Smooth muscle cell (in vitro differentiated cells): Measurements from ENCODE around the gene SDK1. TPM values are rescaled to one million over a fixed set of nuclear protein-coding genes. Genes with fewer than 3 reads are reported as not detected.
A peak's percentile ranks its signal among the peaks of the same experiment; 100 is the strongest.

Experiments used
- DNase-seq: peaks from one replicate; lab custom pipeline; 2025; ENCODE audit not compliant: unreplicated experiment; lab: John Stamatoyannopoulos, UW
- H2AFZ ChIP-seq: fragments of 200-600 bp; sonication (generic); 2 replicates; pipeline ENCODE4 v1.6.0; 2016; ENCODE audit warnings: antibody characterized with exemption, low read depth, mild to moderate bottlenecking
- H3F3A ChIP-seq: fragments of 200-600 bp; sonication (generic); 2 replicates; pipeline ENCODE4 v1.6.0; 2017; ENCODE audit warnings: antibody characterized with exemption, low read depth
- H3K27ac ChIP-seq: fragments of 200-600 bp; sonication (generic); 2 replicates; pipeline ENCODE4 v1.5.1; 2016; ENCODE audit warnings: low read depth, mild to moderate bottlenecking
- H3K27me3 ChIP-seq: fragments of 200-600 bp; sonication (generic); 2 replicates; pipeline ENCODE4 v1.6.1; 2016; ENCODE audit warnings: low read depth, mild to moderate bottlenecking
- H3K36me3 ChIP-seq: fragments of 200-600 bp; sonication (generic); 2 replicates; pipeline ENCODE4 v1.5.1; 2016; ENCODE audit warnings: low read depth
- H3K4me1 ChIP-seq: fragments of 200-600 bp; sonication (generic); 2 replicates; pipeline ENCODE4 v1.5.1; 2016; ENCODE audit warnings: low read depth
- H3K4me2 ChIP-seq: fragments of 200-600 bp; sonication (generic); 2 replicates; pipeline ENCODE4 v1.6.0; 2016; ENCODE audit warnings: mild to moderate bottlenecking
- H3K4me3 ChIP-seq: fragments of 200-600 bp; sonication (generic); 2 replicates; pipeline ENCODE4 v1.5.1; 2016; ENCODE audit warnings: mild to moderate bottlenecking
- H3K79me2 ChIP-seq: fragments of 200-600 bp; sonication (generic); 2 replicates; pipeline ENCODE4 v1.6.0; 2016; ENCODE audit warnings: low read depth, mild to moderate bottlenecking
- H3K9ac ChIP-seq: fragments of 200-600 bp; sonication (generic); 2 replicates; pipeline ENCODE4 v1.6.0; 2016; ENCODE audit warnings: low read depth
- H3K9me3 ChIP-seq: fragments of 200-600 bp; sonication (generic); replicated peaks from 2 replicates; pipeline ENCODE4 v1.5.1; 2016; ENCODE audit warnings: low read depth
- H4K20me1 ChIP-seq: fragments of 200-600 bp; sonication (generic); 2 replicates; pipeline ENCODE4 v1.6.0; 2016; ENCODE audit warnings: low read depth
- CTCF ChIP-seq: fragments of 200-600 bp; sonication (generic); IDR thresholded peaks from 2 replicates; pipeline ENCODE4 v1.5.1; 2017; ENCODE audit warnings: borderline replicate concordance, mild to moderate bottlenecking, antibody characterized with exemption; ENCODE audit not compliant: insufficient read depth, poor library complexity, severe bottlenecking
- WGBS: methylation state at CpG from one replicate; pipeline ENCODE4 v1.1.7; 2016; ENCODE audit warnings: low lambda C conversion rate; 5-methylcytosine and 5-hydroxymethylcytosine counted together
- polyA plus RNA-seq: library from polyadenylated mRNA; unstranded; fragments of >200 nt; fragmentation: Nextera tagmentation; extraction: Ambion mirVana; gene quantifications from 2 replicates; pipeline ENCODE4 v1.2.1, GENCODE V29; 2016
- total RNA-seq: library from RNA; depleted of rRNA; stranded (reverse); fragments of >200 nt; gene quantifications from 2 replicates; pipeline ENCODE4 v1.2.3, GENCODE V29; 2014

The SDK1 gene
- total and polyA plus RNA-seq, 2 experiments from 2014 or later = 1.1 to 2.5 TPM

- no peak overlapping the region for H3K4me3 ChIP-seq
- 98% methylated on average over 6 of the region's 6 CpGs for WGBS
- H3F3A ChIP-seq = no peaks in the 10 kb centered on the region
- H3K9me3 ChIP-seq = no peaks in the 10 kb centered on the region
- H3K4me1 ChIP-seq = peaks cover 7% of the 10 kb centered on the region
- no peaks in the 10 kb centered on the region for H4K20me1 ChIP-seq
- no peak overlapping the region for H3K9ac ChIP-seq
- no peaks in the 10 kb centered on the region for H3K79me2 ChIP-seq
- H3K27me3 ChIP-seq = no peaks in the 10 kb centered on the region
- H3K4me2 ChIP-seq = no peak overlapping the region
- no peak overlapping the region for H3K27ac ChIP-seq
- H3K36me3 ChIP-seq = no peaks in the 10 kb centered on the region
- H2AFZ ChIP-seq = no peak overlapping the region
- DNase-seq = no peak
- TF ChIP-seq CTCF = no peak
Observed at GRCh38 chr7:4185136-4185535, 884.1 kb downstream of the SDK1 start.

- Histone ChIP-seq H3K79me2 (no peaks in the 10 kb centered on the region), H3K9ac (no peak overlapping the region), H4K20me1 (no peaks in the 10 kb centered on the region), H2AFZ (no peak overlapping the region), H3F3A (no peaks in the 10 kb centered on the region), H3K27ac (no peak overlapping the region), H3K4me3 (no peak overlapping the region), H3K9me3 (no peaks in the 10 kb centered on the region), H3K36me3 (no peaks in the 10 kb centered on the region), H3K4me1 (peaks cover 7% of the 10 kb centered on the region), H3K4me2 (no peak overlapping the region), H3K27me3 (no peaks in the 10 kb centered on the region)
- TF ChIP-seq CTCF = no peak
- no peak for DNase-seq
- 83% methylated on average over 15 of the region's 15 CpGs for WGBS
Observed at GRCh38 chr7:4185721-4186512, 884.9 kb downstream of the SDK1 start.

- H3K4me2 ChIP-seq = no peak overlapping the region
- peaks cover 7% of the 10 kb centered on the region for H3K4me1 ChIP-seq
- whole genome bisulfite sequencing = 99% methylated on average over 9 of the region's 9 CpGs
- H3K36me3 ChIP-seq = no peaks in the 10 kb centered on the region
- H3K9ac ChIP-seq = no peak overlapping the region
- no peak overlapping the region for H2AFZ ChIP-seq
- no peaks in the 10 kb centered on the region for H3K27me3 ChIP-seq
- no peak for TF ChIP-seq CTCF
- H3K4me3 ChIP-seq = no peak overlapping the region
- H3K27ac ChIP-seq = no peak overlapping the region
- DNase-seq = no peak
- H3F3A ChIP-seq = no peaks in the 10 kb centered on the region
- no peaks in the 10 kb centered on the region for H4K20me1 ChIP-seq
- no peaks in the 10 kb centered on the region for H3K79me2 ChIP-seq
- no peaks in the 10 kb centered on the region for H3K9me3 ChIP-seq
Observed at GRCh38 chr7:4186513-4186780, 885.4 kb downstream of the SDK1 start.

GRCh38 chr7:4188651-4189050 lies 887.6 kb downstream of the SDK1 start:
- Histone ChIP-seq H3K4me1 (peaks cover 7% of the 10 kb centered on the region), H3K9me3 (no peaks in the 10 kb centered on the region), H3K27ac (peak overlapping the region; percentile 12), H3K27me3 (no peaks in the 10 kb centered on the region), H3K79me2 (no peaks in the 10 kb centered on the region), H3K36me3 (no peaks in the 10 kb centered on the region), H3K4me3 (peak overlapping the region; percentile 31), H3K4me2 (peak overlapping the region; percentile 76), H3K9ac (peak overlapping the region; percentile 7), H3F3A (no peaks in the 10 kb centered on the region), H2AFZ (peak overlapping the region; percentile 20), H4K20me1 (no peaks in the 10 kb centered on the region)
- WGBS = 37% methylated on average over 3 of the region's 3 CpGs
- no peak for TF ChIP-seq CTCF
- no peak for DNase-seq
